Measurements from ENCODE around the gene CD300LG. TPM values are rescaled to one million over a fixed set of nuclear protein-coding genes. Genes with fewer than 3 reads are reported as not detected.

CD300LG gene
- total and polyA plus RNA-seq, 2 experiments from 2014 or later, result not detected

GRCh38 chr17:43911904-43912303 is 64.9 kb downstream of the CD300LG start:
- no peaks in the 10 kb centered on the region for H3K9me2 ChIP-seq (replicated peaks; ENCODE audit: insufficient read depth)
- no peaks in the 10 kb centered on the region for H3K79me2 ChIP-seq
- no peaks in the 10 kb centered on the region for H3K36me3 ChIP-seq (replicated peaks; ENCODE audit: insufficient read depth, low read depth)
- H3K4me1 ChIP-seq (ENCODE audit: insufficient read depth), result peaks cover 6% of the 10 kb centered on the region
- no peak for DNase-seq (ENCODE audit: low spot score)
- WGBS (ENCODE audit: low lambda C conversion rate, missing lambda C conversion rate), result 74% methylated on average over 8 of the region's 8 CpGs
- no peak overlapping the region for H3K4me3 ChIP-seq
- no peak overlapping the region for H3K4me2 ChIP-seq
- H4K20me1 ChIP-seq (ENCODE audit: insufficient read depth, poor library complexity, severe bottlenecking), result no peaks in the 10 kb centered on the region
- peaks cover 26% of the 10 kb centered on the region for H3K27me3 ChIP-seq
- H2AFZ ChIP-seq, result no peak overlapping the region
- no peak overlapping the region for H3K27ac ChIP-seq
- TF ChIP-seq EZH2phosphoT487 (IDR thresholded peaks at IDR 0.05; ENCODE audit: low read depth, severe bottlenecking, unreplicated experiment) (no peak), CTCF (IDR thresholded peaks at IDR 0.05; ENCODE audit: poor library complexity) (no peak), EZH2 (IDR thresholded peaks at IDR 0.05; ENCODE audit: borderline replicate concordance) (no peak)
- no peaks in the 10 kb centered on the region for H3K9me3 ChIP-seq (ENCODE audit: low read depth)

GRCh38 chr17:43912635-43913304 is 65.8 kb downstream of the CD300LG start:
- H3K9me3 ChIP-seq (ENCODE audit: low read depth), result no peaks in the 10 kb centered on the region
- H3K36me3 ChIP-seq (replicated peaks; ENCODE audit: insufficient read depth, low read depth), result no peaks in the 10 kb centered on the region
- WGBS (ENCODE audit: low lambda C conversion rate, missing lambda C conversion rate), result 71% methylated on average over 4 of the region's 4 CpGs
- H3K4me1 ChIP-seq (ENCODE audit: insufficient read depth), result peaks cover 2% of the 10 kb centered on the region
- H4K20me1 ChIP-seq (ENCODE audit: insufficient read depth, poor library complexity, severe bottlenecking), result no peaks in the 10 kb centered on the region
- no peaks in the 10 kb centered on the region for H3K79me2 ChIP-seq
- no peak for DNase-seq (ENCODE audit: low spot score)
- H3K9me2 ChIP-seq (replicated peaks; ENCODE audit: insufficient read depth), result no peaks in the 10 kb centered on the region
- TF ChIP-seq CTCF (IDR thresholded peaks at IDR 0.05; ENCODE audit: poor library complexity) (no peak), EZH2phosphoT487 (IDR thresholded peaks at IDR 0.05; ENCODE audit: low read depth, severe bottlenecking, unreplicated experiment) (no peak), EZH2 (IDR thresholded peaks at IDR 0.05; ENCODE audit: borderline replicate concordance) (no peak)
- no peak overlapping the region for H3K4me3 ChIP-seq
- no peak overlapping the region for H2AFZ ChIP-seq
- no peak overlapping the region for H3K4me2 ChIP-seq
- H3K27me3 ChIP-seq, result peaks cover 27% of the 10 kb centered on the region
- H3K27ac ChIP-seq, result no peak overlapping the region

Other genes starting within 250 kb of the CD300LG start
- 0.64 and 0.90 TPM in 2 replicates for gene MEOX1, start 185.3 kb upstream of the CD300LG start, total RNA-seq
- 0.32 and 0.33 TPM in 2 replicates for gene MEOX1, start 185.3 kb upstream of the CD300LG start, polyA plus RNA-seq
- gene SOST, start 88.4 kb upstream of the CD300LG start, total RNA-seq, result not detected in 2 replicates
- gene SOST, start 88.4 kb upstream of the CD300LG start, polyA plus RNA-seq, result not detected in 2 replicates
- 76.8 and 79.3 TPM in 2 replicates for gene DUSP3, start 68.2 kb upstream of the CD300LG start, total RNA-seq
- 65.5 and 73.8 TPM in 2 replicates for gene DUSP3, start 68.2 kb upstream of the CD300LG start, polyA plus RNA-seq
- gene CFAP97D1, start 66.7 kb upstream of the CD300LG start, total RNA-seq, result 0.10 TPM in 1 of 2 replicates, not detected in the other
- gene CFAP97D1, start 66.7 kb upstream of the CD300LG start, polyA plus RNA-seq, result not detected in 2 replicates
- 2.1 and 3.2 TPM in 2 replicates for gene MPP3, start 14.0 kb upstream of the CD300LG start, total RNA-seq
- 5.1 and 10.9 TPM in 2 replicates for gene MPP3, start 14.0 kb upstream of the CD300LG start, polyA plus RNA-seq
- gene MPP2, start 60.4 kb downstream of the CD300LG start, total RNA-seq, result 1.3 and 4.1 TPM in 2 replicates
- 1.1 and 1.4 TPM in 2 replicates for gene MPP2, start 60.4 kb downstream of the CD300LG start, polyA plus RNA-seq
- not detected in 2 replicates for gene PPY, start 95.3 kb downstream of the CD300LG start, total RNA-seq
- gene PPY, start 95.3 kb downstream of the CD300LG start, polyA plus RNA-seq, result not detected in 2 replicates
- 3.2 TPM in 1 of 2 replicates, not detected in the other for gene PYY, start 106.8 kb downstream of the CD300LG start, total RNA-seq
- 0.28 and 16.9 TPM in 2 replicates for gene PYY, start 106.8 kb downstream of the CD300LG start, polyA plus RNA-seq
- 11.2 and 14.0 TPM in 2 replicates for gene NAGS, start 157.4 kb downstream of the CD300LG start, total RNA-seq
- 8.0 and 14.4 TPM in 2 replicates for gene NAGS, start 157.4 kb downstream of the CD300LG start, polyA plus RNA-seq
- 41.0 and 43.3 TPM in 2 replicates for gene TMEM101, start 167.8 kb downstream of the CD300LG start, total RNA-seq
- 27.8 and 33.4 TPM in 2 replicates for gene TMEM101, start 167.8 kb downstream of the CD300LG start, polyA plus RNA-seq
- gene LSM12, start 219.5 kb downstream of the CD300LG start, total RNA-seq, result 40.4 and 44.7 TPM in 2 replicates
- gene LSM12, start 219.5 kb downstream of the CD300LG start, polyA plus RNA-seq, result 44.5 and 45.8 TPM in 2 replicates
- gene G6PC3, start 223.6 kb downstream of the CD300LG start, total RNA-seq, result 36.1 and 38.8 TPM in 2 replicates
- 132 and 140 TPM in 2 replicates for gene G6PC3, start 223.6 kb downstream of the CD300LG start, polyA plus RNA-seq